CD8-positive, alpha-beta memory T cell (primary cell): Measurements from ENCODE around the gene CHAC1. TPM values are rescaled to one million over a fixed set of nuclear protein-coding genes. Genes with fewer than 3 reads are reported as not detected.

Experiments used
- CTCF ChIA-PET: fragments of 350-600 bp; sonication (Branson Sonifier 250); formaldehyde crosslinking; loops from one replicate; lab custom pipeline; 2021; ENCODE audit warnings: antibody characterized with exemption; lab: Charles Lee
- POLR2A ChIA-PET: fragments of 350-600 bp; sonication (Branson Sonifier 250); formaldehyde crosslinking; loops from one replicate; lab custom pipeline; 2021; ENCODE audit warnings: antibody characterized with exemption; lab: Charles Lee
- DNase-seq, 5 donors: peaks; one replicate each; pipeline versions ENCODE4 v3.0.0 to v3.0.0-alpha.2; 2020 to 2022; ENCODE audit warnings: mixed read lengths in 1 of 5
- H3K27ac ChIP-seq: one replicate; pipeline ENCODE4 v1.7.0; 2013; ENCODE audit warnings: low read depth, mild to moderate bottlenecking, low read length, moderate library complexity
- H3K27me3 ChIP-seq: 2 replicates; pipeline ENCODE4 v1.7.0; 2013; ENCODE audit warnings: low read length, mild to moderate bottlenecking; ENCODE audit not compliant: insufficient read depth, poor library complexity, severe bottlenecking
- H3K36me3 ChIP-seq: 2 replicates; pipeline ENCODE4 v1.7.0; 2013; ENCODE audit warnings: mild to moderate bottlenecking, low read length, moderate library complexity; ENCODE audit not compliant: insufficient read depth
- H3K4me1 ChIP-seq: 2 replicates; pipeline ENCODE4 v1.7.0; 2013; ENCODE audit warnings: mild to moderate bottlenecking, low read length, moderate library complexity; ENCODE audit not compliant: insufficient read depth
- H3K4me3 ChIP-seq: 2 replicates; pipeline ENCODE4 v1.7.0; 2013; ENCODE audit warnings: mild to moderate bottlenecking, low read length
- H3K9me3 ChIP-seq: 2 replicates; pipeline ENCODE4 v1.7.0; 2013; ENCODE audit warnings: mild to moderate bottlenecking, low read length
- H3K27ac Mint-ChIP-seq, 8 donors: one replicate each; pipeline ENCODE4 v1.8.0; 2020 to 2021; ENCODE audit warnings: mixed read lengths in 8 of 8, mild to moderate bottlenecking in 6 of 8, inconsistent platforms in 3 of 8, moderate library complexity in 3 of 8
- H3K27me3 Mint-ChIP-seq, 2 donors: one replicate each; pipeline ENCODE4 v1.8.0; 2020 to 2021; ENCODE audit warnings: mixed read lengths in 2 of 2, mild to moderate bottlenecking in 1 of 2, moderate library complexity in 1 of 2
- H3K36me3 Mint-ChIP-seq, 3 donors: one replicate each; pipeline ENCODE4 v1.8.0; 2020 to 2021; ENCODE audit warnings: mixed read lengths in 3 of 3, inconsistent platforms in 1 of 3, mild to moderate bottlenecking in 1 of 3
- H3K4me1 Mint-ChIP-seq, 3 donors: one replicate each; pipeline ENCODE4 v1.8.0; 2020 to 2021; ENCODE audit warnings: mixed read lengths in 3 of 3, inconsistent platforms in 1 of 3, mild to moderate bottlenecking in 1 of 3
- H3K4me3 Mint-ChIP-seq, 7 donors: one replicate each; pipeline ENCODE4 v1.8.0; 2020 to 2021; ENCODE audit warnings: mixed read lengths in 7 of 7, mild to moderate bottlenecking in 6 of 7, moderate library complexity in 4 of 7, inconsistent platforms in 2 of 7
- H3K9me3 Mint-ChIP-seq, 5 donors: one replicate each; pipeline ENCODE4 v1.8.0; 2020 to 2022; ENCODE audit warnings: mixed read lengths in 5 of 5, mild to moderate bottlenecking in 3 of 5, moderate library complexity in 2 of 5, inconsistent platforms in 1 of 5
- polyA plus RNA-seq: library from polyadenylated mRNA; unstranded; fragments of 300-500 nt; fragmentation: Illumina TruSeq; gene quantifications from one replicate; pipeline ENCODE4 v1.2.3, GENCODE V29; 2021
- total RNA-seq, 2 experiments: library from RNA; stranded (reverse); gene quantifications; one replicate each; pipeline ENCODE4 v1.2.3, GENCODE V29; 2021

Gene CHAC1
- total and polyA plus RNA-seq, 3 experiments from 2014 or later: 15.1 to 16.7 TPM; not detected in 1

GRCh38 chr15:40974879-40975278, 21.6 kb downstream of the CHAC1 start:
- Mint-ChIP-seq H3K4me1 (no peaks in the 10 kb centered on the region), H3K36me3 (peaks cover 0 to 45% (median 8%) of the 10 kb centered on the region in 3 donors), H3K4me3 (no peak overlapping the region), H3K27me3 (no peaks in the 10 kb centered on the region), H3K9me3 (no peaks in the 10 kb centered on the region), H3K27ac (no peak overlapping the region)
- Histone ChIP-seq H3K27ac (no peak overlapping the region), H3K9me3 (no peaks in the 10 kb centered on the region), H3K36me3 (peaks cover 13% of the 10 kb centered on the region), H3K4me1 (no peaks in the 10 kb centered on the region), H3K4me3 (no peak overlapping the region), H3K27me3 (no peaks in the 10 kb centered on the region)
- ChIA-PET CTCF (interaction anchor here (1.9 kb wide), 1 partner anchor 34 kb away, joined by 8 read pairs; no protein-coding TSS in a partner anchor), POLR2A (no interaction called here)
- no peak for DNase-seq

- Histone ChIP-seq H3K9me3 (no peaks in the 10 kb centered on the region), H3K36me3 (peaks cover 31% of the 10 kb centered on the region), H3K4me1 (no peaks in the 10 kb centered on the region), H3K27me3 (no peaks in the 10 kb centered on the region), H3K27ac (no peak overlapping the region), H3K4me3 (no peak overlapping the region)
- no peaks in the 10 kb centered on the region for H3K9me3 Mint-ChIP-seq
- ChIA-PET POLR2A (no interaction called here), CTCF (no interaction called here)
- H3K4me1 Mint-ChIP-seq: no peaks in the 10 kb centered on the region
- DNase-seq: no peak
- no peak overlapping the region for H3K4me3 Mint-ChIP-seq
- peak overlapping the region in 2 of 8 donors; percentile 60 to 85 for H3K27ac Mint-ChIP-seq
- no peaks in the 10 kb centered on the region for H3K27me3 Mint-ChIP-seq
- peaks cover 0 to 65% (median 22%) of the 10 kb centered on the region in 3 donors for H3K36me3 Mint-ChIP-seq
Observed at GRCh38 chr15:40976819-40977218, 23.5 kb downstream of the CHAC1 start.

- Mint-ChIP-seq H3K9me3 (no peaks in the 10 kb centered on the region), H3K4me1 (no peaks in the 10 kb centered on the region), H3K4me3 (peak overlapping the region in 1 of 7 donors; percentile 49), H3K36me3 (peaks cover 0 to 78% (median 33%) of the 10 kb centered on the region in 3 donors), H3K27ac (no peak overlapping the region), H3K27me3 (no peaks in the 10 kb centered on the region)
- CTCF ChIA-PET: no interaction called here
- Histone ChIP-seq H3K27me3 (no peaks in the 10 kb centered on the region), H3K27ac (no peak overlapping the region), H3K36me3 (peaks cover 39% of the 10 kb centered on the region), H3K4me1 (no peaks in the 10 kb centered on the region), H3K4me3 (no peak overlapping the region), H3K9me3 (no peaks in the 10 kb centered on the region)
- POLR2A ChIA-PET: interaction anchor here (0.5 kb wide), 1 partner anchor 159 kb away, joined by 4 read pairs; no protein-coding TSS in a partner anchor
- DNase-seq: no peak
Observed at GRCh38 chr15:40978141-40978540, 24.9 kb downstream of the CHAC1 start.

- Mint-ChIP-seq H3K27me3 (no peaks in the 10 kb centered on the region), H3K27ac (no peak overlapping the region), H3K9me3 (no peaks in the 10 kb centered on the region), H3K4me3 (no peak overlapping the region), H3K36me3 (peaks cover 0 to 82% (median 36%) of the 10 kb centered on the region in 3 donors), H3K4me1 (no peaks in the 10 kb centered on the region)
- ChIA-PET CTCF (no interaction called here), POLR2A (interaction anchor here (0.5 kb wide), 1 partner anchor 159 kb away, joined by 4 read pairs; no protein-coding TSS in a partner anchor)
- no peak for DNase-seq
- Histone ChIP-seq H3K27ac (no peak overlapping the region), H3K4me1 (no peaks in the 10 kb centered on the region), H3K4me3 (no peak overlapping the region), H3K27me3 (no peaks in the 10 kb centered on the region), H3K36me3 (peaks cover 42% of the 10 kb centered on the region), H3K9me3 (no peaks in the 10 kb centered on the region)
Observed at GRCh38 chr15:40978562-40978961, 25.3 kb downstream of the CHAC1 start.

GRCh38 chr15:40981186-40981585, 27.9 kb downstream of the CHAC1 start:
- Mint-ChIP-seq H3K27ac (peak overlapping the region in 1 of 8 donors; percentile 52), H3K27me3 (no peaks in the 10 kb centered on the region), H3K9me3 (no peaks in the 10 kb centered on the region), H3K4me1 (no peaks in the 10 kb centered on the region), H3K36me3 (peaks cover 0 to 99% (median 40%) of the 10 kb centered on the region in 3 donors), H3K4me3 (no peak overlapping the region)
- H3K27me3 ChIP-seq: no peaks in the 10 kb centered on the region
- POLR2A ChIA-PET: no interaction called here
- no peak overlapping the region for H3K27ac ChIP-seq
- no peak overlapping the region for H3K4me3 ChIP-seq
- CTCF ChIA-PET: no interaction called here
- H3K36me3 ChIP-seq: peaks cover 66% of the 10 kb centered on the region
- H3K9me3 ChIP-seq: no peaks in the 10 kb centered on the region
- H3K4me1 ChIP-seq: no peaks in the 10 kb centered on the region
- DNase-seq: no peak

GRCh38 chr15:40982855-40983254, 29.6 kb downstream of the CHAC1 start:
- POLR2A ChIA-PET: no interaction called here
- H3K9me3 ChIP-seq: no peaks in the 10 kb centered on the region
- no peak for DNase-seq
- peaks cover 0 to 100% (median 46%) of the 10 kb centered on the region in 3 donors for H3K36me3 Mint-ChIP-seq
- no peaks in the 10 kb centered on the region for H3K9me3 Mint-ChIP-seq
- H3K36me3 ChIP-seq: peaks cover 82% of the 10 kb centered on the region
- H3K27ac ChIP-seq: no peak overlapping the region
- H3K4me1 ChIP-seq: no peaks in the 10 kb centered on the region
- H3K4me1 Mint-ChIP-seq: no peaks in the 10 kb centered on the region
- H3K27me3 ChIP-seq: no peaks in the 10 kb centered on the region
- no peaks in the 10 kb centered on the region for H3K27me3 Mint-ChIP-seq
- H3K4me3 ChIP-seq: no peak overlapping the region
- no peak overlapping the region for H3K27ac Mint-ChIP-seq
- CTCF ChIA-PET: no interaction called here
- H3K4me3 Mint-ChIP-seq: no peak overlapping the region

GRCh38 chr15:40984406-40984805, 31.1 kb downstream of the CHAC1 start:
- no peaks in the 10 kb centered on the region for H3K9me3 Mint-ChIP-seq
- no peak overlapping the region for H3K4me3 Mint-ChIP-seq
- Histone ChIP-seq H3K4me1 (no peaks in the 10 kb centered on the region), H3K9me3 (no peaks in the 10 kb centered on the region), H3K36me3 (peaks cover 79% of the 10 kb centered on the region), H3K27me3 (no peaks in the 10 kb centered on the region), H3K27ac (no peak overlapping the region), H3K4me3 (no peak overlapping the region)
- CTCF ChIA-PET: no interaction called here
- H3K27ac Mint-ChIP-seq: no peak overlapping the region
- POLR2A ChIA-PET: no interaction called here
- DNase-seq: no peak
- H3K36me3 Mint-ChIP-seq: peaks cover 0 to 93% (median 44%) of the 10 kb centered on the region in 3 donors
- no peaks in the 10 kb centered on the region for H3K4me1 Mint-ChIP-seq
- H3K27me3 Mint-ChIP-seq: no peaks in the 10 kb centered on the region

GRCh38 chr15:40984964-40985363, 31.7 kb downstream of the CHAC1 start:
- no peaks in the 10 kb centered on the region for H3K27me3 Mint-ChIP-seq
- no peak overlapping the region for H3K4me3 ChIP-seq
- H3K27ac ChIP-seq: no peak overlapping the region
- H3K9me3 Mint-ChIP-seq: no peaks in the 10 kb centered on the region
- DNase-seq: no peak
- H3K4me1 ChIP-seq: no peaks in the 10 kb centered on the region
- peak overlapping the region in 1 of 8 donors; percentile 75 for H3K27ac Mint-ChIP-seq
- no peaks in the 10 kb centered on the region for H3K4me1 Mint-ChIP-seq
- ChIA-PET POLR2A (no interaction called here), CTCF (no interaction called here)
- H3K27me3 ChIP-seq: no peaks in the 10 kb centered on the region
- H3K36me3 ChIP-seq: peaks cover 73% of the 10 kb centered on the region
- peaks cover 0 to 92% (median 46%) of the 10 kb centered on the region in 3 donors for H3K36me3 Mint-ChIP-seq
- no peaks in the 10 kb centered on the region for H3K9me3 ChIP-seq
- H3K4me3 Mint-ChIP-seq: no peak overlapping the region
